ENCODE measurements around the gene GALR2.

The GALR2 gene

DNA sequence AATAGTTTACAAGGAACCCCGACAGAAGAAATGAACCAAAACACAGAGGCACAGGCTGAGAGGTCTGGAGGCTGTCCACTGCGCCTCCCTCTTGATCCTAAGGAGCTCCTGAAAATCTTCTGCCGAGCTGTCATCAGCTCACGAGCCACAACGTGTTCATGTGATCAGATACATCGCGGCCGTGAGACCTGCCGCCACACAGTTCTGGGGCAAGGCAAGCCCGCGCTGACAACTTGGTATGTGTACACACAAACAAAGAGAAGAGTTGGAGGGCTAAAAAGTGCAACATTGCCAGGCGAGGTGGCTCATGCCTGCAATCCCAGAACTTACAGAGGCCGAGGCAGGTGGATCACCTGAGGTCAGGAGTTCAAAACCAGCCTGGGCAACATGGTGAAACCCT is 21.4 kb downstream of the GALR2 start:
- no peak for DNase-seq (ENCODE audit: low read depth)

DNA sequence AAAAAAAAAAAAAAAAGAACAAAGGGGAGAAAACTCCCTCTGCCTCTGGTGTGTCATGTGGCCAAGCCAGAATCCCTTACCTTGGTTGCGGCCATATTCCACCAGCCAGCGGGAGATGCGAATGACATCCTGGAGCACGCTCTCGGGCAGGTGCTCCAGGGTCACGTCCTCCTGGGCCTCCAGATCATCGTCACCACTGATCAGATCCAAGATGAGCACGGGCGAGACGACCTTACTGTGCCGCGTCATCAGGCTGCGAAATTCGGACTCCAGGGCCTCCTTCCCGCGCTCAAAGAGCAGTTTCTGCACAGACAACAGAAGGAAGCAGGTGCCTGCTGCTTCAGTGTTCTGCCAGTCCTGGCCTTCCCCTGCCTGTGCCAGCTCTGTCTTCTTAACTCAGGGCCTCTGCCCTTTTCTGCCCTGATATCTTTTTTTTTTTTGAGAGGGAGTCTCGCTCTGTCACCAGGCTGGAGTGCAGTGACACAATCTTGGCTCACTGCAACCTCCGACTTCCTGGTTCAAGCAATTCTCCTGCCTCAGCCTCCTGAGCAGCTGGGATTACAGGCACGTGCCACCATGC is 23.2 kb downstream of the GALR2 start:
- DNase-seq (ENCODE audit: low read depth): no peak

DNA sequence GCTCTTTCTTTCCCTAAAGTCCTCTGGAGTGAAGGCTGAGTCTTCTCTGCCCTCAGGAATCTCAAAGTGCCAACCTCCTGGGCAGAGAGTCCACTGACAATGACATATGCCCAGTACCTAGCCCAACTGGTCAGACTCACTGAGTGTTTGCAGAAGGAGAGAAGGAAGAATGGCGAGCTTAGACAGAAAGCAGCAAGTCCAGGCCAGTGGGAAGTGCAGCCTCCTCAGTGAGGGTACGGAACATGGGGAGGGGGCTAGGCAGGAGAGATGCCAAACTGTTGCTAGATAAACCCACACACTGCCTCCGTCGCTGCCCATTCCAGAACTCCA is 28.3 kb downstream of the GALR2 start:
- DNase-seq (ENCODE audit: low read depth): no peak

GRCh38 chr17:76103274-76104139 is 28.9 kb downstream of the GALR2 start, which contains the start of gene EXOC7:
Gene EXOC7, minus strand, starts transcription at chr17:76103787. Its CDS starts 95 bp downstream, at chr17:76103692.
- DNase-seq (ENCODE audit: low read depth): peak; percentile 94

GRCh38 chr17:76104140-76104895 is 29.7 kb downstream of the GALR2 start:
- no peak for DNase-seq (ENCODE audit: low read depth)

DNA sequence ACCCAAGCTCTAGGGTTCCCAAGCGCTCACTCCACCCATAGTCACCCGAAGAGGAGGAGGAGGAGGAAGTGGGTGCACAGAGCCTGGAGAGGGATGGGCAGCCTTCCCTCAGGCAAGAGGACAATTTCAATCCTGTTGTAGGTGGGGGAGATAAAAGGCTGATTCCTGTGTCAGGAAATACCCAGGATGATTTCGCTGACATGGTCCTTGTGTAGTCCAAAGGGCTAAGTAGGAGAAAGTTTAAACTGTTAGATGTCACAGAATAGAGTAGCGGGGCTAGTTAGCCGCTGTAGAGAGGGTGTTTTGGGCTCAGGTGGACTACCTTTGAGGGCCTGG is 30.3 kb downstream of the GALR2 start:
- DNase-seq (ENCODE audit: low read depth): no peak

- DNase-seq (ENCODE audit: low read depth): no peak
These were observed 32.1 kb downstream of the GALR2 start for GRCh38 chr17:76106703-76107102.

DNA sequence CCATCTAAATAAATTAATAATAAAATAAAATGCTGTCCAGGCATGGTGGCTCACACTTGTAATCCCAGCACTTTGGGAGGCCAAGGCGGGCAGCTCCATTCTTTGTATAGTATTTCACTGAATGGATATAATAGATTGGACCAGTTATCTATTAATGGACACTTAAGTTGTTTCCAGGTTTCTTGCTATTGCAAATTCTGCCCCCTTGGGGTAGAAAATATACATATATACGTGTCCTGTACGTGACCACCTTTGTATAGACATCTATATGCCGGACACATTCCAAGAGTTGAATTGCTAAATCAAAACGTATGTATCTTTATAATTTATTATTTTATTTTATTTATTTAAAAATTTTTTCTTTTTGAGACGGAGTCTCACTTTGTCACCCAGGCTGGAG is 32.9 kb downstream of the GALR2 start:
- DNase-seq (ENCODE audit: low read depth): no peak

DNA sequence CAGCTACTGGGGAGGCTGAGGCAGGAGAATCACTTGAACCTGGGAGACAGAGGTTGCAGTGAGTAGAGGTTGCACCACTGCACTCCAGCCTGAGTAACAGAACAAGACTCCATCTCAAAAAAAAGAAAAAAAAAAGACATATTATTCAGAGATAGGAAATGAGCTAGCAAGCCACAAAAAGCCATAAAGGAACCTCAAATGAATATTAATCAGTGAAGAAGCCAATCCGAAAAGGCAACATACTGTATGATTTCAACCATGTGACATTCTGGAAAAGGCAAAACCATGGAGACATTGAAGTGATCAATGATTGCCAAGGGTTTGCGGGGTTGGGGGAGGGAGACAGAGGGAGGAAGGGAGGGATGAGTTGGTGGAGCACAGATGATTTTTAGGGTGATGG is 37.4 kb downstream of the GALR2 start:
- no peak for DNase-seq (ENCODE audit: low read depth)

- no peak for DNase-seq (ENCODE audit: low read depth)
These were observed 40.7 kb downstream of the GALR2 start for GRCh38 chr17:76115138-76115754.

GRCh38 chr17:76119409-76120371 is 45.1 kb downstream of the GALR2 start:
- no peak for DNase-seq (ENCODE audit: low read depth)

GRCh38 chr17:76120658-76121008 is 46.1 kb downstream of the GALR2 start:
- DNase-seq (ENCODE audit: low read depth): no peak

DNA sequence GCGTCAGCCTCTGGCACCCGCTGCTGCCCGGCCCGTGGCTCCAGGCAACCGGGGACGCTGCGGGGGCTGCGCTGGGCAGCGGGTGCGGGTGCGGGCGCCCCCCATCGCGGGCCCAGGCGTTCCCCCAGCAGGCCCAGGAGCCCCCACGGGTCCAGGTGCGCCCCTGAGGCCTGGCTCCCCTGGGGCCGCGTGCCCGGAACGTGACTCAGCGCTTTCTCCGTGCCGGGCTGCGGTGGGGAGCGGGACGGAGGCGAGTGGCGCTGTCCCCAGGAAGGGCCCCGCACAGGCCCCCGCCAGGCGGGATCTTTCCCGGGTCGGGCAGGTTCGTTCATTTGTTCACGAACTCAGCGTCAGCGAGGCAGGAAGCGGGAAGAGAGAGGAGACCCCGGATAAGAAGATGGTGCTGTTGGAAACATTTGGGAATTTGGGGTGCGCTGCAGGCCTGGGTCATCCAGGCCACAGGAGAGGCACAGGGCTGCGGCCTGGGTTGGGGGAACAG is 47.4 kb downstream of the GALR2 start:
- no peak for DNase-seq (ENCODE audit: low read depth)

GRCh38 chr17:76122431-76123190 is 48.0 kb downstream of the GALR2 start:
- no peak for DNase-seq (ENCODE audit: low read depth)

DNA sequence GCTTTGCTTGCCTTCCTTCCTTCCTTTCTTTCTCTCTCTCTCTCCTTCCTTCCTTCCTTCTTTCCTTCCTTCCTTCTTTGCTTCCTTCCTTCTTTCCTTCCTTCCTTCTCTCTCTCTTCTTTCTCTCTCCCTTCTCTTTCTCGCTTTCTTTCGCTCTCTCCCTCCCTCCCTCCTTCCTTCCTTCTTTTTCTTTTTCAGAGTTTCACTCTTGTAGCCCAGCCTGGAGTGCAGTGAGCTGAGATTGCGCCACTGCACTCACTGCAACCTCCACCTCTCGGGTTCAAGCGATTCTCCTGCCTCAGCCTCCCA is 48.6 kb downstream of the GALR2 start:
- no peak for DNase-seq (ENCODE audit: low read depth)

DNA sequence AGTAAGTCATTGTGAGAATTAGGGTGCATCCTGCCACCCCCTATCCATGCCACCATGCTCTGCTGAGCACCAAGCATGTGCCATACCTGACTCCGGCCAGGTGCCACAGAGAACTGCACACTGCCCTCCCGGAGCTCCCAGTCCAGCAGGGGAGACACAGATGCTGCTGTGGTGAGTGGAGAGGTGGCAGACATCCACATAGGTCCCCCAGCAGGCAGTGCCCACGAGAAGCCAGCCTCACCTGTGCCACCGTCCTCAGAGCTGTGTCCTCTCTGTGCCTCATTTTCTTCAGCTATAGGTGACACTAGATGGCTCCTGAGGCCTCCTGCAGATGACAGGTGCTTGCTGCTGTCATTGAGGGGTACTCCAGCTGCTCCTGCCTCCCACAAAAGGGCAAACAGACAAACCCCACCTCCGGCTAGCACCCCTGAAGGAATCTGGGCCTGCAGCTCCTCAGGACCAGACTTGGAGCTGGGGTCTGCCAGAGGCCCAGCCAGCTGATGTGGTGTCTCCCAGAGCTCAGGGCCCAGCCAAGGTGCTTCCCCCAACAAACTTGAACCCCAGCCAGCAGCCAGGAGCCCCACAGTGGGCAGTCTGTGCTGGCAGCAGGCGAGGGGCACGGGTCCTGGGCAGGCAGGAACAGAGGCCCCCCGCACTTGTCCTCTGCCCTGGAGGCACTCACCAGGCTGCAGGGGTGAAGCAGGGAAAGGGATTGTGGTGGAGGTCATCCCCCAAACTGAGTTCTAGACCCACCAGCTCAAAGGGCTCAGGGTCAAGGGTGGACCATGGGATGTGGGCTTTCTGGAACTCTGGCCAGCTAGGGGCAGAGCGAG is 49.4 kb downstream of the GALR2 start:
- no peak for DNase-seq (ENCODE audit: low read depth)

DNA sequence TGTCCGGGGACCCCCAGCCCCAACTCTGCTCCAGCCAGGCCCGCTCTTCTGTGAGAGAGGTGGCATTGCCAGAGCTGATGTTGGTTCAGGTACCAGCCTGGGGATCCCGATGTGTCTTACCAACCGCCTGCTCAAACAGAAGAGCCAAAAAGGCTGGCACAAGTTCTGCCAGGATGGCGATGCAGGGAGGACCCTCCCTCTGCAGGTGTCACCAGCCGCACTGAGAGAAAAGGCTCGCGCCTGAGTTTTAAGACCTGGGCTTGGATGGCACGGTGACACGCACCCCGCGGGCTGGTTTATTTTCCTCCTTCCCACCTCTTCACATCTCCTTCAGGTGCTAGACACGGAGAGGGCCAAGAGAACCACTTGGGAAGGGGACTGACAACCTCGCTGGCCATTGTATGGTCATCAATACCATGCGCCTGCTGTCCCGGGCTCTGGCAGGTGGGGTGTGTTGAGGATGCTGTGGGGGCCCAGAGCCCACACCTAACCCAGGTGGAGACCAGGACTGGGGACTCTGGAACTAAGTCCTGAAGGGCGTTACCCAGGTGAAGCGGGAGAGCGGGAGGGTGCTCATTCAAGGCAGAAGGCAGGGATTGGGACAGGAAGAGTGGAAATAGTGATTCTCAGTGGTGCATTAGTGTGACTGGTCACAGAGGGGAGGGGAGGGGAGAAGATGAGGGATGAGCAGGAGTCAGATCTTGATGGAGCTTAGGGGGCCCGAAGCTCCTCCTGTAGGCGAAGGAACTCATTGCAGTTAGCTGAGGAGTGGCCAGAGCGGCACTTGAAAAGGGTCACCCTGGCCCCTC is 50.2 kb downstream of the GALR2 start:
- DNase-seq (ENCODE audit: low read depth): no peak

GRCh38 chr17:76125391-76125675 is 50.8 kb downstream of the GALR2 start:
- DNase-seq (ENCODE audit: low read depth): no peak

GRCh38 chr17:76125922-76126321 is 51.3 kb downstream of the GALR2 start:
- no peak for DNase-seq (ENCODE audit: low read depth)

Measured in activated T-cell treated with anti-CD3 and anti-CD28 coated beads for 48 hours (primary cell).